Spleen (tissue), 11 donors: ENCODE measurements around the gene XIRP2. TPM values are rescaled to one million over a fixed set of nuclear protein-coding genes. Genes with fewer than 3 reads are reported as not detected.

Experiments used
- DNase-seq: peaks from one replicate; pipeline ENCODE4 v3.0.0-alpha.2; 2020
- H3K27ac ChIP-seq, 8 donors: fragments of 200-600 bp; sonication (generic) in 7 of 8; 1 replicate in 4 of 8; 2 replicates in 4 of 8; pipeline versions ENCODE4 v1.5.0 to v1.8.0; 2016 to 2021; ENCODE audit warnings: inconsistent platforms in 4 of 8, mild to moderate bottlenecking in 4 of 8, moderate library complexity in 1 of 8
- H3K27me3 ChIP-seq, 7 donors: fragments of 200-600 bp; sonication (generic) in 6 of 7; replicated peaks in 1 of 7; 1 replicate in 4 of 7; 2 replicates in 3 of 7; pipeline versions ENCODE4 v1.5.0 to v1.8.0; 2016 to 2021; ENCODE audit warnings: inconsistent platforms in 3 of 7, mild to moderate bottlenecking in 1 of 7
- H3K36me3 ChIP-seq, 6 donors: fragments of 200-600 bp; sonication (generic) in 5 of 6; 1 replicate in 4 of 6; 2 replicates in 2 of 6; pipeline versions ENCODE4 v1.5.0 to v1.8.0; 2016 to 2021; ENCODE audit warnings: inconsistent platforms in 2 of 6
- H3K4me1 ChIP-seq, 6 donors: fragments of 200-600 bp; sonication (generic) in 5 of 6; 1 replicate in 3 of 6; 2 replicates in 3 of 6; pipeline versions ENCODE4 v1.5.0 to v1.8.0; 2016 to 2021; ENCODE audit warnings: inconsistent platforms in 3 of 6
- H3K4me3 ChIP-seq, 8 donors: fragments of 200-600 bp; sonication (generic) in 7 of 8; 1 replicate in 4 of 8; 2 replicates in 4 of 8; pipeline versions ENCODE4 v1.5.0 to v1.8.0; 2016 to 2021; ENCODE audit warnings: inconsistent platforms in 4 of 8, mild to moderate bottlenecking in 4 of 8, moderate library complexity in 2 of 8
- H3K9me3 ChIP-seq, 8 donors: fragments of 200-600 bp; sonication (generic) in 7 of 8; 1 replicate in 4 of 8; 2 replicates in 4 of 8; pipeline versions ENCODE4 v1.5.0 to v1.8.0; 2016 to 2021; ENCODE audit warnings: inconsistent platforms in 4 of 8
- POLR2A ChIP-seq, 3 donors: fragments of 450-650 bp; IDR thresholded peaks; one replicate each; pipeline ENCODE4 v1.5.1; 2017; ENCODE audit warnings: antibody characterized with exemption in 3 of 3, mild to moderate bottlenecking in 1 of 3
- POLR2AphosphoS5 ChIP-seq, 3 donors: sonication (generic); formaldehyde crosslinking; IDR thresholded peaks; one replicate each; pipeline ENCODE4 v1.5.1; 2017; ENCODE audit warnings: antibody characterized with exemption in 3 of 3
- WGBS, 5 donors: extraction: QIAGEN DNeasy Blood & Tissue Kit in 3 of 5; methylation state at CpG; one replicate each; pipeline versions ENCODE4 v1.1.5 to v1.1.7; 2013 to 2018; 5-methylcytosine and 5-hydroxymethylcytosine counted together
- intact Hi-C: fragments of 100-400 bp; cut with DNase I; formaldehyde crosslinking; loops from one replicate; pipeline ENCODE4 v1.15.0; 2023; ENCODE audit warnings: low total_unique reads
- polyA plus RNA-seq, 3 donors: library from polyadenylated mRNA; stranded (reverse); fragments of 200-250 nt; gene quantifications; one replicate each; pipeline ENCODE4 v1.2.1, GENCODE V29; 2013
- total RNA-seq, 7 donors: library from RNA; depleted of rRNA in 3 of 7; stranded (reverse); fragments of >200 nt in 3 of 7; fragmentation: NEBNext Ultra II Directional in 4 of 7; extraction: Animal tissue kit (Norgen Biotek cat#: 25700) in 4 of 7; gene quantifications; one replicate each; pipeline versions ENCODE4 v1.1.0 to v1.2.1, GENCODE V29; 2016 to 2021
- TF ChIP-seq, protein P1 (sequence below), 11 experiments: fragments of 200-600 bp in 7 of 11; fragments of 450-650 bp in 4 of 11; sonication (generic) in 4 of 11; IDR thresholded peaks in 8 of 11; conservative IDR thresholded peaks in 3 of 11; 1 replicate in 7 of 11; 2 replicates in 4 of 11; pipeline versions ENCODE4 v1.4.0 to v1.8.0; 2016 to 2021; ENCODE audit warnings: antibody characterized with exemption in 11 of 11, inconsistent platforms in 4 of 11, mild to moderate bottlenecking in 1 of 11
- donor health status: healthy with polysubstance abuse.
- donor health status: DM: no; HTN: no; CAD: no; lungs with moderate emphysema.
- donor health status: DM: no; HTN: no; CAD: no.
- donor health status: Bipolar disorder and iron deficiency.
- donor health status: healthy.
- donor health status: DM: no; HTN: no; CAD: no.
- donor health status: DM: yes; HTN: yes; CAD: no.

XIRP2 gene
- total and polyA plus RNA-seq, 10 donors, result 0.10 to 3.2 (median 0.47) TPM

DNA sequence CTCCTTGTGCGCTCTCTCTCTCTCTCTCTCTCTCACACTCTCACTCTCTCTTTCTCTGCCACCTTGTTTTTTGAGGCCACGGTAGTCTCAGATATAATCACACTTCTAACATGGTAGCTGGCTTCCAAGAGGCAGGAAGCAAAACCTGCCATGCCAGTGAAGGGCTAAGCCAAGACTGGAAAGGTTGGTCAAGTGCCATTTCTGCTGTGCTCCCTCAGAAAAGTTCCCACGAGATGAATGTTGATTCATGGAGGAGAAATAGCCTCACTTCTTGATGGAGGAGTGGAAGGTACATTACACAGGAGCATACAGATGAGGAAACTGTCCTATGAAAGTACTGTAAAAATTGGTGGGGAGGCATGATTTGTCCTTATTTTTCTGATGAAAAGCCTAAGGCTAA is 237.9 kb downstream of the XIRP2 start:
- no peak for DNase-seq
- Histone ChIP-seq H3K4me1 (peaks cover 0 to 9% (median 0%) of the 10 kb centered on the region in 6 donors), H3K27ac (no peak overlapping the region), H3K4me3 (no peak overlapping the region), H3K9me3 (no peaks in the 10 kb centered on the region), H3K27me3 (no peaks in the 10 kb centered on the region), H3K36me3 (no peaks in the 10 kb centered on the region)
- WGBS, 5 donors, result 73 to 93% (median 82%) methylated on average over 3 of the region's 3 CpGs
- TF ChIP-seq POLR2A (IDR thresholded peaks at IDR 0.05), result no peak
- TF ChIP-seq, protein P1, sequence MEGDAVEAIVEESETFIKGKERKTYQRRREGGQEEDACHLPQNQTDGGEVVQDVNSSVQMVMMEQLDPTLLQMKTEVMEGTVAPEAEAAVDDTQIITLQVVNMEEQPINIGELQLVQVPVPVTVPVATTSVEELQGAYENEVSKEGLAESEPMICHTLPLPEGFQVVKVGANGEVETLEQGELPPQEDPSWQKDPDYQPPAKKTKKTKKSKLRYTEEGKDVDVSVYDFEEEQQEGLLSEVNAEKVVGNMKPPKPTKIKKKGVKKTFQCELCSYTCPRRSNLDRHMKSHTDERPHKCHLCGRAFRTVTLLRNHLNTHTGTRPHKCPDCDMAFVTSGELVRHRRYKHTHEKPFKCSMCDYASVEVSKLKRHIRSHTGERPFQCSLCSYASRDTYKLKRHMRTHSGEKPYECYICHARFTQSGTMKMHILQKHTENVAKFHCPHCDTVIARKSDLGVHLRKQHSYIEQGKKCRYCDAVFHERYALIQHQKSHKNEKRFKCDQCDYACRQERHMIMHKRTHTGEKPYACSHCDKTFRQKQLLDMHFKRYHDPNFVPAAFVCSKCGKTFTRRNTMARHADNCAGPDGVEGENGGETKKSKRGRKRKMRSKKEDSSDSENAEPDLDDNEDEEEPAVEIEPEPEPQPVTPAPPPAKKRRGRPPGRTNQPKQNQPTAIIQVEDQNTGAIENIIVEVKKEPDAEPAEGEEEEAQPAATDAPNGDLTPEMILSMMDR (IDR thresholded peaks at IDR 0.05 in 8 of 11, conservative IDR thresholded peaks at IDR 0.05 in 3 of 11), result no peak
- TF ChIP-seq POLR2AphosphoS5 (IDR thresholded peaks at IDR 0.05), result no peak
- intact Hi-C loops, result no loop called here

- TF ChIP-seq POLR2AphosphoS5 (IDR thresholded peaks at IDR 0.05) (no peak), POLR2A (IDR thresholded peaks at IDR 0.05) (no peak)
- TF ChIP-seq, protein P1 (IDR thresholded peaks at IDR 0.05 in 8 of 11, conservative IDR thresholded peaks at IDR 0.05 in 3 of 11), result no peak
- Histone ChIP-seq H3K27me3 (no peaks in the 10 kb centered on the region), H3K27ac (no peak overlapping the region), H3K4me3 (no peak overlapping the region), H3K36me3 (no peaks in the 10 kb centered on the region), H3K4me1 (peaks cover 0 to 7% (median 0%) of the 10 kb centered on the region in 6 donors), H3K9me3 (no peaks in the 10 kb centered on the region)
- WGBS, 5 donors, result 0 to 10% (median 7%) methylated on average over 1 of the region's 1 CpG
- DNase-seq, result no peak
- intact Hi-C loops, result no loop called here
Measured at GRCh38 chr2:167127135-167127534, 238.9 kb downstream of the XIRP2 start.

GRCh38 chr2:167128130-167128529 is 239.8 kb downstream of the XIRP2 start:
- no peak overlapping the region for H3K27ac ChIP-seq
- intact Hi-C loops, result no loop called here
- no peaks in the 10 kb centered on the region for H3K9me3 ChIP-seq
- TF ChIP-seq POLR2AphosphoS5 (IDR thresholded peaks at IDR 0.05) (no peak), POLR2A (IDR thresholded peaks at IDR 0.05) (no peak)
- TF ChIP-seq, protein P1 (IDR thresholded peaks at IDR 0.05 in 8 of 11, conservative IDR thresholded peaks at IDR 0.05 in 3 of 11), result no peak
- 91 to 98% (median 93%) methylated on average over 9 of the region's 9 CpGs for WGBS, 5 donors
- H3K4me3 ChIP-seq, result no peak overlapping the region
- no peaks in the 10 kb centered on the region for H3K36me3 ChIP-seq
- DNase-seq, result no peak
- H3K27me3 ChIP-seq, result no peaks in the 10 kb centered on the region
- no peaks in the 10 kb centered on the region for H3K4me1 ChIP-seq

- intact Hi-C loops, result no loop called here
- WGBS, 5 donors, result 94 to 100% (median 96%) methylated on average over 1 of the region's 1 CpG
- H3K9me3 ChIP-seq, result no peaks in the 10 kb centered on the region
Measured at GRCh38 chr2:167132066-167132465, 243.8 kb downstream of the XIRP2 start.

More at GRCh38 chr2:167132066-167132465, 243.8 kb downstream of the XIRP2 start:
- TF ChIP-seq POLR2AphosphoS5 (IDR thresholded peaks at IDR 0.05), result no peak
- TF ChIP-seq, protein P1 (IDR thresholded peaks at IDR 0.05 in 8 of 11, conservative IDR thresholded peaks at IDR 0.05 in 3 of 11), result no peak
- TF ChIP-seq POLR2A (IDR thresholded peaks at IDR 0.05), result no peak
- Histone ChIP-seq H3K4me3 (no peak overlapping the region), H3K27ac (no peak overlapping the region), H3K27me3 (no peaks in the 10 kb centered on the region), H3K4me1 (no peaks in the 10 kb centered on the region), H3K36me3 (no peaks in the 10 kb centered on the region)
- no peak for DNase-seq
